Mucosa of stomach (tissue), 1 donor: ENCODE data around the gene THSD7A.
"Not testable (repeated sequence)": the region's sequence is repeated elsewhere in the genome, so short reads cannot be mapped to it uniquely, and the experiment has no call there.

Experiments used
- H3K27me3 ChIP-seq: one replicate; pipeline ENCODE4 v1.7.0; 2013; ENCODE audit warnings: mild to moderate bottlenecking, low read length; ENCODE audit not compliant: control insufficient read depth, insufficient read depth
- H3K36me3 ChIP-seq: one replicate; pipeline ENCODE4 v1.7.0; 2013; ENCODE audit warnings: low read length; ENCODE audit not compliant: control insufficient read depth, insufficient read depth
- H3K4me1 ChIP-seq: one replicate; pipeline ENCODE4 v1.7.0; 2013; ENCODE audit warnings: mild to moderate bottlenecking, low read length; ENCODE audit not compliant: control insufficient read depth, insufficient read depth
- H3K4me3 ChIP-seq: one replicate; pipeline ENCODE4 v1.7.0; 2013; ENCODE audit warnings: low read length
- H3K9ac ChIP-seq: one replicate; pipeline ENCODE4 v1.7.0; 2013; ENCODE audit warnings: mild to moderate bottlenecking, low read length, moderate library complexity
- H3K9me3 ChIP-seq: one replicate; pipeline ENCODE4 v1.7.0; 2013; ENCODE audit warnings: mild to moderate bottlenecking, low read length, moderate library complexity; ENCODE audit not compliant: control insufficient read depth
- donor health status: Pancreatic carcinoma.

THSD7A gene

GRCh38 chr7:11449316-11449715 lies 382.7 kb downstream of the THSD7A start:
- Histone ChIP-seq H3K4me3 (no peak overlapping the region), H3K4me1 (peaks cover 8% of the 10 kb centered on the region), H3K9ac (no peak overlapping the region), H3K27me3 (no peaks in the 10 kb centered on the region), H3K9me3 (no peaks in the 10 kb centered on the region), H3K36me3 (no peaks in the 10 kb centered on the region)

- Histone ChIP-seq H3K4me1 (peaks cover 8% of the 10 kb centered on the region), H3K36me3 (no peaks in the 10 kb centered on the region), H3K27me3 (no peaks in the 10 kb centered on the region), H3K4me3 (no peak overlapping the region), H3K9ac (no peak overlapping the region), H3K9me3 (no peaks in the 10 kb centered on the region)
These were observed 383.7 kb downstream of the THSD7A start for GRCh38 chr7:11448323-11448722.

- no peaks in the 10 kb centered on the region for H3K27me3 ChIP-seq
- peaks cover 8% of the 10 kb centered on the region for H3K4me1 ChIP-seq
- H3K9ac ChIP-seq = no peak overlapping the region
- no peaks in the 10 kb centered on the region for H3K9me3 ChIP-seq
- H3K4me3 ChIP-seq = no peak overlapping the region
- H3K36me3 ChIP-seq = no peaks in the 10 kb centered on the region
These were observed 384.9 kb downstream of the THSD7A start for GRCh38 chr7:11447106-11447505.

- H3K9ac ChIP-seq, H3K36me3 ChIP-seq, H3K27me3 ChIP-seq, H3K4me3 ChIP-seq, H3K9me3 ChIP-seq, H3K4me1 ChIP-seq: not testable (repeated sequence)
These were observed 388.1 kb downstream of the THSD7A start for GRCh38 chr7:11443934-11444333.

GRCh38 chr7:11437994-11438393 lies 394.0 kb downstream of the THSD7A start:
- H3K4me1 ChIP-seq = no peaks in the 10 kb centered on the region
- H3K9ac ChIP-seq = no peak overlapping the region
- H3K4me3 ChIP-seq = no peak overlapping the region
- H3K36me3 ChIP-seq = no peaks in the 10 kb centered on the region
- no peaks in the 10 kb centered on the region for H3K9me3 ChIP-seq
- H3K27me3 ChIP-seq = no peaks in the 10 kb centered on the region

GRCh38 chr7:11436773-11437524 lies 395.0 kb downstream of the THSD7A start:
- Histone ChIP-seq H3K9ac (no peak overlapping the region), H3K4me3 (no peak overlapping the region)

GRCh38 chr7:11436316-11436715 lies 395.7 kb downstream of the THSD7A start:
- no peaks in the 10 kb centered on the region for H3K4me1 ChIP-seq
- H3K9me3 ChIP-seq = no peaks in the 10 kb centered on the region
- no peak overlapping the region for H3K4me3 ChIP-seq
- H3K27me3 ChIP-seq = no peaks in the 10 kb centered on the region
- no peaks in the 10 kb centered on the region for H3K36me3 ChIP-seq
- no peak overlapping the region for H3K9ac ChIP-seq

More at GRCh38 chr7:11436773-11437524, 395.0 kb downstream of the THSD7A start:
- Histone ChIP-seq H3K36me3 (no peaks in the 10 kb centered on the region), H3K27me3 (no peaks in the 10 kb centered on the region), H3K9me3 (no peaks in the 10 kb centered on the region), H3K4me1 (no peaks in the 10 kb centered on the region)

DNA sequence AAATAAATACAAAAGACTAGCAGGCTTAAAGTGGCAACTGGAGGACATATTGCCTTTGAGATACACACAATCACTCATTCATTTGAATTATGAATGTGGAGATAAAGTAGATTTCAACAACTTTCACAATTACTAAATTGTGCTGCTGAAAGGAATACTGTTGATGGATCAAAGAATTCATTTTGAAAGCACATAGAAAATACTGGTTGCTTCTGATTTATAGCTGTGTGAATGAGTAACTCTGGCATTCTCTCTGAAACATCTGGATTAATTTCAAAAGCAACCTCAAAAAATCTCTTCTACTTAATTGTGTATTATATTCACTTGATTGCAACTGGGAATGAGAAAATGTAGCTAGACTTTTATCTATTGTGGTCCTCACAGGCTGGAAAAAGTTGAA lies 397.6 kb downstream of the THSD7A start:
- H3K9me3 ChIP-seq = no peaks in the 10 kb centered on the region

GRCh38 chr7:11430841-11431240 lies 401.2 kb downstream of the THSD7A start:
- Histone ChIP-seq H3K4me1 (no peaks in the 10 kb centered on the region), H3K9me3 (no peaks in the 10 kb centered on the region), H3K36me3 (no peaks in the 10 kb centered on the region), H3K27me3 (no peaks in the 10 kb centered on the region), H3K4me3 (no peak overlapping the region), H3K9ac (no peak overlapping the region)

More for the DNA sequence above, 397.6 kb downstream of the THSD7A start:
- Histone ChIP-seq H3K9ac (no peak overlapping the region), H3K36me3 (no peaks in the 10 kb centered on the region), H3K27me3 (no peaks in the 10 kb centered on the region), H3K4me3 (no peak overlapping the region), H3K4me1 (no peaks in the 10 kb centered on the region)

DNA sequence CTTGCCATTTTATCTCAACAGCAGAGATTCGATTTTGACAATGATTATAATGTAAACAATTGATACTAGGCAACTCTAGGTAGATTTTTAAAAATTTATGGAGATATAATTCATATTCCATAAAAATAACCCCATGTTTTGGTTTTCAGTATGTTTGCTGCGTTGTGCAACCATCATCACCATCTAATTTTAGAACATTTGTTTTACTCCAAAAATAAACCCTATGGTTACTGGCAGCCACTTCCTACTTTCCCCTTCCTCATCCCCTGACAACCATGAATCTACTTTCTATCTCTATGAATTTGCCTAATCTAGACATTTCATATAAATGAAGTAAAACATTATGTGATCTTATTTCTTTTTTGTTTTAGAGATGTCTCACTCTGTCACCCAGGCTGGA lies 401.9 kb downstream of the THSD7A start:
- H3K27me3 ChIP-seq = no peaks in the 10 kb centered on the region
- no peaks in the 10 kb centered on the region for H3K9me3 ChIP-seq
- H3K4me3 ChIP-seq = no peak overlapping the region
- no peaks in the 10 kb centered on the region for H3K4me1 ChIP-seq
- H3K9ac ChIP-seq = no peak overlapping the region
- H3K36me3 ChIP-seq = no peaks in the 10 kb centered on the region

DNA sequence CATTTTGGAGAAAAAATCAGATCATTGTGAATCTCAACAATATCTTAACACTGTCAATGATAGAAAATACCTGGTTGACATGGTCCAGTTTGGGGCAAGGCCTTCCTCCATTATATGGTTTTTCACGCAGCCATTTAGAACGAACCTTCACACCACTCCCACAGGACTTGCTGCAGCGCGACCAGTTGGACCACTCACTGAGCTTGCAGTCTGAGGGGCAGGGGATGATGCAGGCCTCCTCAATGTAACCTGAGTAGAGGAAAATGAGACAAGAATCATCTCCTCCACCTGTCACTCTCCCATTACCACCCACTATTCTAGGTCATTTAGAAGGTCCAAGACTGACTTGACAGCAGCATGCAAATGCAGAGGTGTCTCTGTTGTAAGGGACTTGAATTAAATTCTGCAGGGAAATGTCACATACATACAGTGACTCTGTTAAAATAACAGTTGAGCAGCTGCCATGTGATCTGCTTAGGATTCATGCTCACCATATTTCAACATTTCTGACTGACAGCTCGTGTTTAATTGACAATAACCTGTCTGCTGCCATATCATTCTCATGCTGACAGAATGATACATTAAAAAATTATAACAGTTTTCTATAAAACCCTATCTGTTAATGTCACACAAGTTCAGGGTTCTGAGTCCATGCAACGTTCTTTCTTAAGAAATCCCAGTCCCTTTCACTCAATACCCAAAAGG lies 403.0 kb downstream of the THSD7A start:
- H3K4me1 ChIP-seq = no peaks in the 10 kb centered on the region
- no peaks in the 10 kb centered on the region for H3K9me3 ChIP-seq
- no peak overlapping the region for H3K9ac ChIP-seq
- H3K4me3 ChIP-seq = no peak overlapping the region
- H3K27me3 ChIP-seq = no peaks in the 10 kb centered on the region
- no peaks in the 10 kb centered on the region for H3K36me3 ChIP-seq

DNA sequence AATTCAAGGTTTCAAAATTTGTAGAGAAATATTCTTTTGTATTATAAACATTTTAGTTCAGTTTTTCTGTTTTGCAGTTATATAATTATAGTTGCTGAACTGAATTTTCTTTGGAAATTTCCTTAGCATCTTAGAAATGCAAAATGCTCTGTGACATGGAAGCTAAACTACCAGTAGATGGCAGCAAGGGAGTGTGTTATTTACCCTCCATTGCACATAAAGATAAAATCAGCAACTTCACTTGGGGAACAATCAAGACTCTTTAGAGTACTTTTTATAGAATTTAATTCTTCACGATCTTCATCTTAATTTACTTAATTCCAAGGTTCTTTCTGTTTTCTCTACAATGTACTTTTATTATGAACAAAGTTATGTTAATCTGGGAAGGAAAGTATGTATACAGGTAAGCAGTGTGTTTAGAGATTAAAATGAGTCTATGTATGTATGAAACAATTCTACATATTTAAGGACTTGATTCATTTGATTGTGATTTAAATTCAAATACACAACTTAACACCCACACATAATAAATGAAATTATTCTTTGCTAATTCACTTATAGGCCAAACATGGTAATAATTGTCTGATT lies 404.2 kb downstream of the THSD7A start:
- Histone ChIP-seq H3K9me3 (no peaks in the 10 kb centered on the region), H3K36me3 (no peaks in the 10 kb centered on the region), H3K4me1 (no peaks in the 10 kb centered on the region), H3K4me3 (no peak overlapping the region), H3K27me3 (no peaks in the 10 kb centered on the region), H3K9ac (no peak overlapping the region)
